ENCODE data around the gene SUN1.

The SUN1 gene

GRCh38 chr7:855686-856369, 23.6 kb downstream of the SUN1 start:
- Histone ChIP-seq H3K27ac (ENCODE audit: low read depth, low read length) (no peak overlapping the region), H3K4me3 (ENCODE audit: low read depth in 1 of 2, low read length in 2 of 2) (no peak overlapping the region), H3K9me3 (ENCODE audit: control insufficient read depth in 1 of 2, low read length in 2 of 2) (no peaks in the 10 kb centered on the region), H3K27me3 (ENCODE audit: control insufficient read depth in 1 of 2, insufficient read depth in 2 of 2, low read length in 2 of 2) (no peaks in the 10 kb centered on the region), H3K9ac (ENCODE audit: low read depth in 1 of 2, low read length in 2 of 2) (no peak overlapping the region), H3K36me3 (ENCODE audit: control insufficient read depth in 1 of 2, insufficient read depth in 2 of 2, low read length in 2 of 2) (peaks cover 31 to 91% of the 10 kb centered on the region in 2 donors), H3K4me1 (ENCODE audit: control insufficient read depth in 1 of 2, insufficient read depth in 2 of 2, low read length in 2 of 2) (no peaks in the 10 kb centered on the region)

GRCh38 chr7:856444-857095, 24.3 kb downstream of the SUN1 start:
- Histone ChIP-seq H3K9ac (ENCODE audit: low read depth in 1 of 2, low read length in 2 of 2) (no peak overlapping the region), H3K27ac (ENCODE audit: low read depth, low read length) (no peak overlapping the region), H3K9me3 (ENCODE audit: control insufficient read depth in 1 of 2, low read length in 2 of 2) (no peaks in the 10 kb centered on the region), H3K36me3 (ENCODE audit: control insufficient read depth in 1 of 2, insufficient read depth in 2 of 2, low read length in 2 of 2) (peaks cover 32 to 91% of the 10 kb centered on the region in 2 donors), H3K27me3 (ENCODE audit: control insufficient read depth in 1 of 2, insufficient read depth in 2 of 2, low read length in 2 of 2) (no peaks in the 10 kb centered on the region), H3K4me1 (ENCODE audit: control insufficient read depth in 1 of 2, insufficient read depth in 2 of 2, low read length in 2 of 2) (peaks cover 5 to 7% of the 10 kb centered on the region in 2 donors), H3K4me3 (ENCODE audit: low read depth in 1 of 2, low read length in 2 of 2) (no peak overlapping the region)

- Histone ChIP-seq H3K36me3 (ENCODE audit: control insufficient read depth in 1 of 2, insufficient read depth in 2 of 2, low read length in 2 of 2) (peaks cover 39 to 91% of the 10 kb centered on the region in 2 donors), H3K27me3 (ENCODE audit: control insufficient read depth in 1 of 2, insufficient read depth in 2 of 2, low read length in 2 of 2) (no peaks in the 10 kb centered on the region), H3K4me3 (ENCODE audit: low read depth in 1 of 2, low read length in 2 of 2) (no peak overlapping the region), H3K9me3 (ENCODE audit: control insufficient read depth in 1 of 2, low read length in 2 of 2) (no peaks in the 10 kb centered on the region), H3K4me1 (ENCODE audit: control insufficient read depth in 1 of 2, insufficient read depth in 2 of 2, low read length in 2 of 2) (peaks cover 8 to 9% of the 10 kb centered on the region in 2 donors), H3K27ac (ENCODE audit: low read depth, low read length) (no peak overlapping the region), H3K9ac (ENCODE audit: low read depth in 1 of 2, low read length in 2 of 2) (no peak overlapping the region)
These were observed 25.4 kb downstream of the SUN1 start for GRCh38 chr7:857661-858060.

DNA sequence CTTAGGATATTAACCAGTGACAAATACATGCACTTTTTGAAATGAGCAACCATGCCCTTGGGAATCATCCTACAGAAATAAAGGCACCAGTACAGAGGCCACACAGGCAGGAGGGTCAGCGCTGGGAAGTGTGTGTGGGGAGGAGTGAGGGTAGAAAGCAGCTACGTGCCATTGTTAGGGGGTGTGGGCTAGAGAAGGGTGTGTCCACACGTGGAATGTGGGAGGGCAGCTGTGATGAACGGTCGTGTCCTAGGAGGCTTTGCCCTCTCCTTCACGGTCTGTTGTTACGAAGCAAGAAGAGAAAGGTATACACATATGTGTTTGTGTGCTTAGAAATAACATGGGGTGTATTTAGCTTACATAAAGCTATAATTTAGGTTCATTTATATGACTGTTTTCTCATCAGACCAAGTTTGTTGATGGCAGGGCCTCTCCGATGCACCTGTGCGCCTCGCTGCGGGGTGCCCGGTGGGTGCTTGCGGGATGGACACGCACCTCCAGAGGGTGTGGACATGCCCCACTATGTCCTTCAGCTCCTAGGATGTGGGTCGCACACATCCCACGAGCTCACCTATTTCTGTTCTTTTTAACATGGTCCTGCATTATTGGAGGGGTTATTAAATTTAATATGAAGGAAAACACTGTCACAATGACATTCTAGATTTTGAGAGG, 27.2 kb downstream of the SUN1 start:
- Histone ChIP-seq H3K27ac (ENCODE audit: low read depth, low read length) (no peak overlapping the region), H3K4me1 (ENCODE audit: control insufficient read depth in 1 of 2, insufficient read depth in 2 of 2, low read length in 2 of 2) (peaks cover 8 to 9% of the 10 kb centered on the region in 2 donors), H3K9ac (ENCODE audit: low read depth in 1 of 2, low read length in 2 of 2) (no peak overlapping the region), H3K36me3 (ENCODE audit: control insufficient read depth in 1 of 2, insufficient read depth in 2 of 2, low read length in 2 of 2) (peaks cover 26 to 82% of the 10 kb centered on the region in 2 donors), H3K4me3 (ENCODE audit: low read depth in 1 of 2, low read length in 2 of 2) (no peak overlapping the region), H3K9me3 (ENCODE audit: control insufficient read depth in 1 of 2, low read length in 2 of 2) (no peaks in the 10 kb centered on the region), H3K27me3 (ENCODE audit: control insufficient read depth in 1 of 2, insufficient read depth in 2 of 2, low read length in 2 of 2) (no peaks in the 10 kb centered on the region)

DNA sequence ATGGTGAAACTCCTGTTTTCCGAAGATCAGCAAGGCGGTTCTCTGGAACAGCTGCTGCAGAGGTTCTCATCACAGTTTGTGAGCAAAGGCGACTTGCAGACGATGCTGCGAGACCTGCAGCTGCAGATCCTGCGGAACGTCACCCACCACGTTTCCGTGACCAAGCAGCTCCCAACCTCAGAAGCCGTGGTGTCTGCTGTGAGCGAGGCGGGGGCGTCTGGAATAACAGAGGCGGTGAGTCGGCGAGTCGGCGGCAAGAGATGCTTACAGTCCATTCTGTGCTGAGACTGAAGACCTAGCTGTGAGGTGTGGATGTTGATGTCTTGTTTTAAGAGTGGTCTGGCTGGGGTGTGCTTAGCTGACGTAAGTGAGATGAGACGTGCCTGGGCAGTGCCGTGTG, 27.9 kb downstream of the SUN1 start:
- Histone ChIP-seq H3K27me3 (ENCODE audit: control insufficient read depth in 1 of 2, insufficient read depth in 2 of 2, low read length in 2 of 2) (no peaks in the 10 kb centered on the region), H3K4me1 (ENCODE audit: control insufficient read depth in 1 of 2, insufficient read depth in 2 of 2, low read length in 2 of 2) (peaks cover 8 to 9% of the 10 kb centered on the region in 2 donors), H3K9ac (ENCODE audit: low read depth in 1 of 2, low read length in 2 of 2) (no peak overlapping the region), H3K4me3 (ENCODE audit: low read depth in 1 of 2, low read length in 2 of 2) (no peak overlapping the region), H3K36me3 (ENCODE audit: control insufficient read depth in 1 of 2, insufficient read depth in 2 of 2, low read length in 2 of 2) (peaks cover 27 to 84% of the 10 kb centered on the region in 2 donors), H3K27ac (ENCODE audit: low read depth, low read length) (no peak overlapping the region), H3K9me3 (ENCODE audit: control insufficient read depth in 1 of 2, low read length in 2 of 2) (no peaks in the 10 kb centered on the region)

- Histone ChIP-seq H3K36me3 (ENCODE audit: control insufficient read depth in 1 of 2, insufficient read depth in 2 of 2, low read length in 2 of 2) (peaks cover 37 to 85% of the 10 kb centered on the region in 2 donors), H3K27me3 (ENCODE audit: control insufficient read depth in 1 of 2, insufficient read depth in 2 of 2, low read length in 2 of 2) (no peaks in the 10 kb centered on the region), H3K9me3 (ENCODE audit: control insufficient read depth in 1 of 2, low read length in 2 of 2) (no peaks in the 10 kb centered on the region), H3K9ac (ENCODE audit: low read depth in 1 of 2, low read length in 2 of 2) (no peak overlapping the region), H3K4me1 (ENCODE audit: control insufficient read depth in 1 of 2, insufficient read depth in 2 of 2, low read length in 2 of 2) (peaks cover 8 to 9% of the 10 kb centered on the region in 2 donors), H3K27ac (ENCODE audit: low read depth, low read length) (no peak overlapping the region), H3K4me3 (ENCODE audit: low read depth in 1 of 2, low read length in 2 of 2) (no peak overlapping the region)
These were observed 28.9 kb downstream of the SUN1 start for GRCh38 chr7:861222-861621.

DNA sequence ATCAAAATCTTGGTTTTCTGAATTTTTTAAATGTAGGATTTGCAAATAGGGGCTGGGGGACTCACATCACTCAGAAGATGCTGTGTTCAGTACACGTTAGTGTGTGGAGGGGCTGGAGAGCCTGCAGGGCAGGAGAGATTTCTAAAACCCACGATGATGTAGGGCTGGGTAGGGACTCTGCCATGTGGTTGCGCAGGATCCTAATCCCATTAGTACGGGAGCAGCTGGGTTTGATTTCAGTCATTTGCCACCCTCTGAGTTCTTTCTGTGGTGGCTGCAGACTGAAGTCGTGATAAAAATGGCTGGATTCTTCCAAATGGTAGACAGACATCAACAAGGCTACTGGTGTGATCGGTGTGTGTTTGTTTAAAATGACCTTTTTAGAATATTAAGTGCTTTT, 29.9 kb downstream of the SUN1 start:
- Histone ChIP-seq H3K27me3 (ENCODE audit: control insufficient read depth in 1 of 2, insufficient read depth in 2 of 2, low read length in 2 of 2) (no peaks in the 10 kb centered on the region), H3K9ac (ENCODE audit: low read depth in 1 of 2, low read length in 2 of 2) (no peak overlapping the region), H3K9me3 (ENCODE audit: control insufficient read depth in 1 of 2, low read length in 2 of 2) (no peaks in the 10 kb centered on the region), H3K4me3 (ENCODE audit: low read depth in 1 of 2, low read length in 2 of 2) (no peak overlapping the region), H3K4me1 (ENCODE audit: control insufficient read depth in 1 of 2, insufficient read depth in 2 of 2, low read length in 2 of 2) (peaks cover 9 to 13% of the 10 kb centered on the region in 2 donors), H3K36me3 (ENCODE audit: control insufficient read depth in 1 of 2, insufficient read depth in 2 of 2, low read length in 2 of 2) (peaks cover 40 to 80% of the 10 kb centered on the region in 2 donors), H3K27ac (ENCODE audit: low read depth, low read length) (no peak overlapping the region)

GRCh38 chr7:863106-863505, 30.8 kb downstream of the SUN1 start:
- H3K9ac ChIP-seq (ENCODE audit: low read depth in 1 of 2, low read length in 2 of 2): no peak overlapping the region
- no peak overlapping the region for H3K4me3 ChIP-seq (ENCODE audit: low read depth in 1 of 2, low read length in 2 of 2)
- no peaks in the 10 kb centered on the region for H3K9me3 ChIP-seq (ENCODE audit: control insufficient read depth in 1 of 2, low read length in 2 of 2)
- H3K36me3 ChIP-seq (ENCODE audit: control insufficient read depth in 1 of 2, insufficient read depth in 2 of 2, low read length in 2 of 2): peaks cover 50 to 80% of the 10 kb centered on the region in 2 donors
- H3K4me1 ChIP-seq (ENCODE audit: control insufficient read depth in 1 of 2, insufficient read depth in 2 of 2, low read length in 2 of 2): peaks cover 9 to 22% of the 10 kb centered on the region in 2 donors
- H3K27ac ChIP-seq (ENCODE audit: low read depth, low read length): no peak overlapping the region
- H3K27me3 ChIP-seq (ENCODE audit: control insufficient read depth in 1 of 2, insufficient read depth in 2 of 2, low read length in 2 of 2): no peaks in the 10 kb centered on the region

DNA sequence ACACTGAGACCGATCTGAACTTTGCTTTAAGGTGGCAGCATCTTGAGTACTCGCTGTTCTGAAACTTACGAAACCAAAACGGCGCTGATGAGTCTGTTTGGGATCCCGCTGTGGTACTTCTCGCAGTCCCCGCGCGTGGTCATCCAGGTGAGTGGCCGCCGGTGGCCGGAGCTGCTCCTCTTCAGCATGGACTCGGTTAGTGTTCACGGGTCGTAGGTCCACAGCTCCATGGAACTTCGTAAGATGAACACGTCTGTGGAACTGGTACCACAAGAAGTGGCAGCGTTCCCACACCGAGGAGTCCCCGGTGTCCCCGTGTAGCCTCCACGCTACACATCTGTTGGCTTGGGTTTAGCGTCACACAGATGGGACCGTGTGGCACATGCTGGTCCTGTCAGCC, 33.6 kb downstream of the SUN1 start:
- H3K4me3 ChIP-seq (ENCODE audit: low read depth in 1 of 2, low read length in 2 of 2): no peak overlapping the region
- H3K27me3 ChIP-seq (ENCODE audit: control insufficient read depth in 1 of 2, insufficient read depth in 2 of 2, low read length in 2 of 2): no peaks in the 10 kb centered on the region
- H3K4me1 ChIP-seq (ENCODE audit: control insufficient read depth in 1 of 2, insufficient read depth in 2 of 2, low read length in 2 of 2): peaks cover 9 to 24% of the 10 kb centered on the region in 2 donors
- H3K27ac ChIP-seq (ENCODE audit: low read depth, low read length): no peak overlapping the region
- H3K9me3 ChIP-seq (ENCODE audit: control insufficient read depth in 1 of 2, low read length in 2 of 2): no peaks in the 10 kb centered on the region
- H3K9ac ChIP-seq (ENCODE audit: low read depth in 1 of 2, low read length in 2 of 2): no peak overlapping the region
- peaks cover 44 to 70% of the 10 kb centered on the region in 2 donors for H3K36me3 ChIP-seq (ENCODE audit: control insufficient read depth in 1 of 2, insufficient read depth in 2 of 2, low read length in 2 of 2)

- no peaks in the 10 kb centered on the region for H3K27me3 ChIP-seq (ENCODE audit: control insufficient read depth in 1 of 2, insufficient read depth in 2 of 2, low read length in 2 of 2)
- H3K9me3 ChIP-seq (ENCODE audit: control insufficient read depth in 1 of 2, low read length in 2 of 2): no peaks in the 10 kb centered on the region
- H3K27ac ChIP-seq (ENCODE audit: low read depth, low read length): peak overlapping the region; percentile 64
- no peak overlapping the region for H3K9ac ChIP-seq (ENCODE audit: low read depth in 1 of 2, low read length in 2 of 2)
- H3K4me3 ChIP-seq (ENCODE audit: low read depth in 1 of 2, low read length in 2 of 2): no peak overlapping the region
- peaks cover 34 to 65% of the 10 kb centered on the region in 2 donors for H3K36me3 ChIP-seq (ENCODE audit: control insufficient read depth in 1 of 2, insufficient read depth in 2 of 2, low read length in 2 of 2)
- H3K4me1 ChIP-seq (ENCODE audit: control insufficient read depth in 1 of 2, insufficient read depth in 2 of 2, low read length in 2 of 2): peaks cover 0 to 16% of the 10 kb centered on the region in 2 donors
These were observed 34.7 kb downstream of the SUN1 start for GRCh38 chr7:867001-867405.

All from duodenal mucosa (tissue), 2 donors.